DMS114 treated with DMSO at 0.1 percent for 48 hours (cell line): ENCODE measurements around the gene MAGI1.
A peak's percentile ranks its signal among the peaks of the same experiment; 100 is the strongest.

Experiments used
- DNase-seq: peaks from one replicate; lab custom pipeline; 2025; ENCODE audit not compliant: unreplicated experiment; lab: John Stamatoyannopoulos, UW

Gene MAGI1

GRCh38 chr3:65810302-65810701, 228.4 kb downstream of the MAGI1 start:
- no peak for DNase-seq

GRCh38 chr3:65809641-65810150, 229.0 kb downstream of the MAGI1 start:
- no peak for DNase-seq

- no peak for DNase-seq
Observed at GRCh38 chr3:65808824-65809223, 229.9 kb downstream of the MAGI1 start.

- DNase-seq: no peak
Observed at GRCh38 chr3:65808407-65808806, 230.3 kb downstream of the MAGI1 start.

- DNase-seq: no peak
Observed at GRCh38 chr3:65807225-65807624, 231.5 kb downstream of the MAGI1 start.

- DNase-seq: no peak
Observed at GRCh38 chr3:65806600-65806999, 232.1 kb downstream of the MAGI1 start.

GRCh38 chr3:65796676-65797075, 242.0 kb downstream of the MAGI1 start:
- DNase-seq: no peak

- no peak for DNase-seq
Observed at GRCh38 chr3:65795166-65795565, 243.6 kb downstream of the MAGI1 start.

GRCh38 chr3:65793495-65794200, 245.1 kb downstream of the MAGI1 start:
- no peak for DNase-seq

- no peak for DNase-seq
Observed at GRCh38 chr3:65788461-65788860, 250.3 kb downstream of the MAGI1 start.

GRCh38 chr3:65787827-65788226, 250.9 kb downstream of the MAGI1 start:
- DNase-seq: no peak

GRCh38 chr3:65787340-65787739, 251.4 kb downstream of the MAGI1 start:
- DNase-seq: no peak

- no peak for DNase-seq
Observed at GRCh38 chr3:65786890-65787289, 251.8 kb downstream of the MAGI1 start.

- peak; percentile 58 for DNase-seq
Observed at GRCh38 chr3:65785065-65785645, 253.6 kb downstream of the MAGI1 start.

- DNase-seq: no peak
Observed at GRCh38 chr3:65783117-65783516, 255.6 kb downstream of the MAGI1 start.

- DNase-seq: no peak
Observed at GRCh38 chr3:65781594-65781993, 257.1 kb downstream of the MAGI1 start.

GRCh38 chr3:65779390-65779789, 259.3 kb downstream of the MAGI1 start:
- no peak for DNase-seq

- no peak for DNase-seq
Observed at GRCh38 chr3:65778968-65779367, 259.8 kb downstream of the MAGI1 start.

- no peak for DNase-seq
Observed at GRCh38 chr3:65777050-65777449, 261.7 kb downstream of the MAGI1 start.

- no peak for DNase-seq
Observed at GRCh38 chr3:65776494-65776893, 262.2 kb downstream of the MAGI1 start.

- DNase-seq: no peak
Observed at GRCh38 chr3:65776081-65776480, 262.6 kb downstream of the MAGI1 start.

- DNase-seq: no peak
Observed at GRCh38 chr3:65772758-65773157, 266.0 kb downstream of the MAGI1 start.

- no peak for DNase-seq
Observed at GRCh38 chr3:65767551-65767950, 271.2 kb downstream of the MAGI1 start.
